PC-3 (cell line): ENCODE data around the gene ZFYVE28. TPM values are rescaled to one million over a fixed set of nuclear protein-coding genes. Genes with fewer than 3 reads are reported as not detected.

ENCODE experiments used
- ATAC-seq: fragments of 200-7000 bp; cut with Tn5 transposase; 2 replicates; pipeline ENCODE4 v1.9.1; 2020; ENCODE audit warnings: mild to moderate bottlenecking, moderate library complexity
- BruUV-seq: library from RNA; stranded (reverse); fragments of 400-500 nt; replicated peaks from 2 replicates; lab custom pipeline; 2021; lab: Mats Ljungman, UMichigan
- CTCF ChIA-PET: fragments of 300-600 bp; sonication (Branson Sonifier 250); formaldehyde crosslinking; loops from one replicate; lab custom pipeline; 2022; ENCODE audit warnings: antibody characterized with exemption; lab: Charles Lee
- POLR2A ChIA-PET: fragments of 300-600 bp; sonication (Branson Sonifier 250); formaldehyde crosslinking; loops from one replicate; lab custom pipeline; 2022; ENCODE audit warnings: antibody characterized with exemption; ENCODE audit not compliant: unreplicated experiment; lab: Charles Lee
- DNase-seq: peaks from one replicate; pipeline ENCODE4 v3.0.0-alpha.2; 2015
- H2AFZ ChIP-seq: fragments of 300-600 bp; sonication (generic); 2 replicates; pipeline ENCODE4 v1.6.0; 2016; ENCODE audit warnings: antibody characterized with exemption, low read length
- H3F3A ChIP-seq: fragments of 300-600 bp; sonication (generic); one replicate; pipeline ENCODE4 v1.6.0; 2017; ENCODE audit warnings: antibody characterized with exemption, low read length, control low read depth, mild to moderate bottlenecking; ENCODE audit not compliant: unreplicated experiment
- H3K27ac ChIP-seq: fragments of 300-600 bp; sonication (generic); 2 replicates; pipeline ENCODE4 v1.5.1; 2016; ENCODE audit warnings: mild to moderate bottlenecking, low read length
- H3K27me3 ChIP-seq: fragments of 300-600 bp; sonication (generic); 2 replicates; pipeline ENCODE4 v1.6.1; 2016; ENCODE audit warnings: low read length, mixed read lengths
- H3K36me3 ChIP-seq: fragments of 300-600 bp; sonication (generic); 2 replicates; pipeline ENCODE4 v1.6.1; 2016; ENCODE audit warnings: low read depth, mixed run types, low read length, mixed read lengths
- H3K4me1 ChIP-seq: fragments of 300-600 bp; sonication (generic); 2 replicates; pipeline ENCODE4 v1.5.1; 2016; ENCODE audit warnings: low read length; ENCODE audit not compliant: insufficient read depth
- H3K4me2 ChIP-seq: fragments of 300-600 bp; sonication (generic); 2 replicates; pipeline ENCODE4 v1.6.0; 2016; ENCODE audit warnings: low read length
- H3K4me3 ChIP-seq: fragments of 300-600 bp; sonication (generic); 2 replicates; pipeline ENCODE4 v1.5.1; 2016; ENCODE audit warnings: mild to moderate bottlenecking, low read length, mixed read lengths
- H3K79me2 ChIP-seq: fragments of 300-600 bp; sonication (generic); 2 replicates; pipeline ENCODE4 v1.6.1; 2017; ENCODE audit warnings: low read length, mixed read lengths
- H3K9ac ChIP-seq: fragments of 300-600 bp; sonication (generic); 2 replicates; pipeline ENCODE4 v1.6.0; 2016; ENCODE audit warnings: mild to moderate bottlenecking, low read length
- H3K9me2 ChIP-seq: fragments of 300-600 bp; sonication (generic); replicated peaks from 2 replicates; pipeline ENCODE4 v1.6.1; 2016; ENCODE audit warnings: mixed run types, low read length, mixed read lengths
- H3K9me3 ChIP-seq: fragments of 300-600 bp; sonication (generic); 2 replicates; pipeline ENCODE4 v1.6.1; 2016; ENCODE audit warnings: low read length, mixed read lengths
- H4K20me1 ChIP-seq: fragments of 300-600 bp; sonication (generic); 2 replicates; pipeline ENCODE4 v1.6.1; 2016; ENCODE audit warnings: low read length, mixed read lengths
- EZH2 ChIP-seq: fragments of 300-600 bp; sonication (generic); IDR thresholded peaks from one replicate; pipeline ENCODE4 v1.6.1; 2017; ENCODE audit warnings: antibody characterized with exemption, mild to moderate bottlenecking, low read length; ENCODE audit not compliant: unreplicated experiment
- EZH2phosphoT487 ChIP-seq: fragments of 300-600 bp; sonication (generic); IDR thresholded peaks from 2 replicates; pipeline ENCODE4 v1.6.1; 2018; ENCODE audit warnings: mild to moderate bottlenecking, antibody characterized with exemption, low read length, borderline replicate concordance
- intact Hi-C: fragments of 100-400 bp; cut with micrococcal nuclease; formaldehyde crosslinking; loops from 2 replicates; pipeline ENCODE4 v1.9.0; 2023
- total RNA-seq: library from RNA; depleted of rRNA; stranded (reverse); fragments of >200 nt; gene quantifications from 2 replicates; pipeline ENCODE4 v1.2.3, GENCODE V29; 2014
- TF ChIP-seq, protein P1 (sequence below): fragments of 300-600 bp; sonication (generic); conservative IDR thresholded peaks from 2 replicates; pipeline ENCODE4 v1.5.1; 2017; ENCODE audit warnings: antibody characterized with exemption, low read depth, mild to moderate bottlenecking, low read length

The ZFYVE28 gene
- total RNA-seq, 1 experiment from 2014 or later = 8.0 TPM

DNA sequence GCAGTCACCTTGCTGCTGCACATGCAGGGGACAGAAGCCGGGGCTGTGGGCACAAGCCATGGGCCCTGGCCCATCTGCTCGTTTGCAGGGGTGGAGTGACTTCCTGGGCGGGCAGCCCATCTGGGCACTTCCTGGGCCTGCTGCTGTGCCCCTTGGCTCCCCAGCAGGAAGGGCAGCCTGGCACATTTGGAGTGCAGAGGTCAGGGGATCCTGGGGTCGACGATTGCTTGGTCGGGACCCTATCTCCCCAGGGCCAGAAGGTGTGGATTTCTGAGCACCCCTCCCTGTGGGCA lies 145.7 kb downstream of the ZFYVE28 start:
- DNase-seq = no peak
- Histone ChIP-seq H3K9ac (no peak overlapping the region), H3K36me3 (no peaks in the 10 kb centered on the region), H3K4me2 (no peak overlapping the region), H3K9me2 (no peaks in the 10 kb centered on the region), H3K4me3 (no peak overlapping the region), H3K4me1 (no peaks in the 10 kb centered on the region), H3K79me2 (no peaks in the 10 kb centered on the region), H2AFZ (no peak overlapping the region), H3F3A (no peaks in the 10 kb centered on the region), H3K27ac (no peak overlapping the region), H3K9me3 (no peaks in the 10 kb centered on the region), H3K27me3 (no peaks in the 10 kb centered on the region), H4K20me1 (no peaks in the 10 kb centered on the region)
- ChIA-PET CTCF (no interaction called here), POLR2A (no interaction called here)
- intact Hi-C loops = no loop called here
- BruUV-seq = no TSS peak
- TF ChIP-seq, protein P1, sequence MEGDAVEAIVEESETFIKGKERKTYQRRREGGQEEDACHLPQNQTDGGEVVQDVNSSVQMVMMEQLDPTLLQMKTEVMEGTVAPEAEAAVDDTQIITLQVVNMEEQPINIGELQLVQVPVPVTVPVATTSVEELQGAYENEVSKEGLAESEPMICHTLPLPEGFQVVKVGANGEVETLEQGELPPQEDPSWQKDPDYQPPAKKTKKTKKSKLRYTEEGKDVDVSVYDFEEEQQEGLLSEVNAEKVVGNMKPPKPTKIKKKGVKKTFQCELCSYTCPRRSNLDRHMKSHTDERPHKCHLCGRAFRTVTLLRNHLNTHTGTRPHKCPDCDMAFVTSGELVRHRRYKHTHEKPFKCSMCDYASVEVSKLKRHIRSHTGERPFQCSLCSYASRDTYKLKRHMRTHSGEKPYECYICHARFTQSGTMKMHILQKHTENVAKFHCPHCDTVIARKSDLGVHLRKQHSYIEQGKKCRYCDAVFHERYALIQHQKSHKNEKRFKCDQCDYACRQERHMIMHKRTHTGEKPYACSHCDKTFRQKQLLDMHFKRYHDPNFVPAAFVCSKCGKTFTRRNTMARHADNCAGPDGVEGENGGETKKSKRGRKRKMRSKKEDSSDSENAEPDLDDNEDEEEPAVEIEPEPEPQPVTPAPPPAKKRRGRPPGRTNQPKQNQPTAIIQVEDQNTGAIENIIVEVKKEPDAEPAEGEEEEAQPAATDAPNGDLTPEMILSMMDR = no peak
- TF ChIP-seq EZH2phosphoT487 (no peak), EZH2 (no peak)
- ATAC-seq = no peak

DNA sequence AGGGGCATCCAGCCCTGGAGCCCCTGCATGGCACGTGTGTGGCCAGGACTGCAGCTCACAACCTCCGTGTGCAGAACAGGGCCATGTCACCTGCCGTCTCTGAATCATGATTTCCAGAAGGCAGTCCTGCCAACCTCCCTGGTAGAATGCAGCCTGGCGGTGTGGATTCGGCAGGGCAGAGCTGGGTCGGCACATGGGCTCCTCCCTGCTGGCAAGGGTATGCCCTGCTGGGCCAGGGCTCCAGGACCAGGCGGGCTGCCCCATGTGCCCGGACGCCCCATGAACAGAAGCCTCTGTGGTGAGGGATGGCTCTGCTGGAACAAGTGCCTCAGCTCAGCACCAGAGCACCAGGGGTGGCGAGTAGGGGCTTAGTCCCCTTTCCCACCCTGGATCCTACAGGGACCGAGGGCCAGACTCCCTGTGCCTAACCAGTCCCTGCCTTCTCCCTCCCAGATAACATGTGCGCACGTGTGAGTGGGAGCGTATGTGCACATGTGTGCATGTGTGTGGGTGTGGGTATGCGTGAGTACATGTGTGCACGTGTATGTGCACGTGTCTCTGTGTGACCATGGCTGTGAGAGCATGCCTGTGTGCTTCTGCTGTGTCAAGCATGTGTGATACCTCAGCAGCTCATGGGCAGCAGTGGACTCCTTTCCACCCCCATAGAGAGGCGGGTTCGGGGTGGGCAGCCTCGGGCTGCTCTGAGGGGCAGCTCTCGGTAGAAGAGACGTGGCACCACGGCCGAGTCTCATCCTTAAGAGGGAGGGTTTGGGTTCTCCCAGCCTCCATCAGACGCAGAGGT lies 146.2 kb downstream of the ZFYVE28 start:
- ChIA-PET CTCF (interaction anchor here (0.6 kb wide), 1 partner anchor 140 kb away, joined by 3 read pairs; no protein-coding TSS in a partner anchor), POLR2A (no interaction called here)
- Histone ChIP-seq H3K36me3 (no peaks in the 10 kb centered on the region), H3K9me3 (no peaks in the 10 kb centered on the region), H4K20me1 (no peaks in the 10 kb centered on the region), H3K9ac (no peak overlapping the region), H3K4me1 (no peaks in the 10 kb centered on the region), H3K4me3 (no peak overlapping the region), H3K27me3 (no peaks in the 10 kb centered on the region), H2AFZ (no peak overlapping the region), H3K27ac (no peak overlapping the region), H3F3A (no peaks in the 10 kb centered on the region), H3K9me2 (no peaks in the 10 kb centered on the region), H3K4me2 (no peak overlapping the region), H3K79me2 (no peaks in the 10 kb centered on the region)
- TF ChIP-seq, protein P1 = no peak
- TF ChIP-seq EZH2phosphoT487 (no peak), EZH2 (no peak)
- DNase-seq (no peak), ATAC-seq (no peak)
- intact Hi-C loops = no loop called here
- BruUV-seq = no TSS peak
